Measurements from ENCODE around the gene DDX28.

The DDX28 gene

GRCh38 chr16:68022728-68023537 lies at the start of gene DDX28, which contains the start of gene DUS2:
TSS of gene DDX28 (minus strand) at chr16:68023232. CDS start at chr16:68023202, 30 bp downstream.
TSS of gene DUS2 (plus strand) at chr16:68023284. CDS start at chr16:68038024, 14,740 bp downstream.
- DNase-seq (ENCODE audit: low read depth) = peak; percentile 82

- no peak for DNase-seq (ENCODE audit: low read depth)
These were observed 49.1 kb upstream of the DDX28 start for GRCh38 chr16:68072038-68072695.

- no peak for DNase-seq (ENCODE audit: low read depth)
These were observed 48.5 kb upstream of the DDX28 start for GRCh38 chr16:68071518-68071901.

GRCh38 chr16:68070806-68071517 lies 47.9 kb upstream of the DDX28 start:
- no peak for DNase-seq (ENCODE audit: low read depth)

- DNase-seq (ENCODE audit: low read depth) = no peak
These were observed 47.3 kb upstream of the DDX28 start for GRCh38 chr16:68070249-68070730.

- no peak for DNase-seq (ENCODE audit: low read depth)
These were observed 46.6 kb upstream of the DDX28 start for GRCh38 chr16:68069511-68070248.

GRCh38 chr16:68068926-68069325 lies 45.9 kb upstream of the DDX28 start:
- DNase-seq (ENCODE audit: low read depth) = no peak

GRCh38 chr16:68066763-68067162 lies 43.7 kb upstream of the DDX28 start:
- no peak for DNase-seq (ENCODE audit: low read depth)

- peak; percentile 78 for DNase-seq (ENCODE audit: low read depth)
These were observed 42.8 kb upstream of the DDX28 start for GRCh38 chr16:68065716-68066305.

GRCh38 chr16:68064791-68065365 lies 41.8 kb upstream of the DDX28 start:
- DNase-seq (ENCODE audit: low read depth) = peak; percentile 42

- no peak for DNase-seq (ENCODE audit: low read depth)
These were observed 39.9 kb upstream of the DDX28 start for GRCh38 chr16:68062910-68063393.

GRCh38 chr16:68061396-68061795 lies 38.4 kb upstream of the DDX28 start:
- DNase-seq (ENCODE audit: low read depth) = no peak

- no peak for DNase-seq (ENCODE audit: low read depth)
These were observed 36.8 kb upstream of the DDX28 start for GRCh38 chr16:68059804-68060203.

GRCh38 chr16:68055395-68055794 lies 32.4 kb upstream of the DDX28 start:
- DNase-seq (ENCODE audit: low read depth) = no peak

GRCh38 chr16:68049449-68049848 lies 26.4 kb upstream of the DDX28 start:
- no peak for DNase-seq (ENCODE audit: low read depth)

GRCh38 chr16:68047987-68048386 lies 25.0 kb upstream of the DDX28 start:
- DNase-seq (ENCODE audit: low read depth) = no peak

GRCh38 chr16:68046106-68046505 lies 23.1 kb upstream of the DDX28 start:
- no peak for DNase-seq (ENCODE audit: low read depth)

GRCh38 chr16:68041783-68042182 lies 18.8 kb upstream of the DDX28 start:
- no peak for DNase-seq (ENCODE audit: low read depth)

GRCh38 chr16:68040506-68041288 lies 17.7 kb upstream of the DDX28 start:
- no peak for DNase-seq (ENCODE audit: low read depth)
